ENCODE data around the gene SLBP.

The SLBP gene

GRCh38 chr4:1743975-1744374 is 31.9 kb upstream of the SLBP start:
- no peak for TF ChIP-seq YY1 (IDR thresholded peaks at IDR 0.05; ENCODE audit: insufficient read depth, insufficient read length)
- TF ChIP-seq ZNF274 (IDR thresholded peaks at IDR 0.05; ENCODE audit: low read depth, low read length), result no peak
- TF ChIP-seq SUZ12 (IDR thresholded peaks at IDR 0.05; ENCODE audit: extremely low read depth, insufficient read depth, insufficient read length), result no peak
- Histone ChIP-seq H3K4me3 (ENCODE audit: insufficient read length, low read depth) (no peak overlapping the region), H3K4me1 (ENCODE audit: insufficient read depth, insufficient read length) (peaks cover 34% of the 10 kb centered on the region), H3K9ac (ENCODE audit: insufficient read length, low read depth) (peak overlapping the region; percentile 9), H3K36me3 (ENCODE audit: insufficient read depth, insufficient read length, low read length) (peaks cover 64% of the 10 kb centered on the region), H3K27me3 (ENCODE audit: insufficient read depth, insufficient read length) (no peaks in the 10 kb centered on the region), H3K9me3 (ENCODE audit: insufficient read depth, low read length) (0 out of 2 replicates have a peak, but pooled peaks cover under 1% of the 10 kb centered on the region)
- no peak for DNase-seq (ENCODE audit: low read depth, low spot score)

GRCh38 chr4:1743551-1743950 is 31.4 kb upstream of the SLBP start:
- H3K9ac ChIP-seq (ENCODE audit: insufficient read length, low read depth), result peak overlapping the region; percentile 9
- no peak overlapping the region for H3K4me3 ChIP-seq (ENCODE audit: insufficient read length, low read depth)
- H3K9me3 ChIP-seq (ENCODE audit: insufficient read depth, low read length), result peaks cover 5% of the 10 kb centered on the region
- H3K36me3 ChIP-seq (ENCODE audit: insufficient read depth, insufficient read length, low read length), result peaks cover 66% of the 10 kb centered on the region
- no peaks in the 10 kb centered on the region for H3K27me3 ChIP-seq (ENCODE audit: insufficient read depth, insufficient read length)
- no peak for DNase-seq (ENCODE audit: low read depth, low spot score)
- no peak for TF ChIP-seq ZNF274 (IDR thresholded peaks at IDR 0.05; ENCODE audit: low read depth, low read length)
- TF ChIP-seq SUZ12 (IDR thresholded peaks at IDR 0.05; ENCODE audit: extremely low read depth, insufficient read depth, insufficient read length), result no peak
- TF ChIP-seq YY1 (IDR thresholded peaks at IDR 0.05; ENCODE audit: insufficient read depth, insufficient read length), result no peak
- peaks cover 34% of the 10 kb centered on the region for H3K4me1 ChIP-seq (ENCODE audit: insufficient read depth, insufficient read length)

GRCh38 chr4:1741208-1741607 is 29.1 kb upstream of the SLBP start:
- H3K4me3 ChIP-seq (ENCODE audit: insufficient read length, low read depth), result no peak overlapping the region
- H3K9ac ChIP-seq (ENCODE audit: insufficient read length, low read depth), result no peak overlapping the region
- TF ChIP-seq SUZ12 (IDR thresholded peaks at IDR 0.05; ENCODE audit: extremely low read depth, insufficient read depth, insufficient read length) (no peak), ZNF274 (IDR thresholded peaks at IDR 0.05; ENCODE audit: low read depth, low read length) (no peak), YY1 (IDR thresholded peaks at IDR 0.05; ENCODE audit: insufficient read depth, insufficient read length) (no peak)
- H3K36me3 ChIP-seq (ENCODE audit: insufficient read depth, insufficient read length, low read length), result peaks cover 89% of the 10 kb centered on the region
- DNase-seq (ENCODE audit: low read depth, low spot score), result no peak
- no peaks in the 10 kb centered on the region for H3K27me3 ChIP-seq (ENCODE audit: insufficient read depth, insufficient read length)
- H3K4me1 ChIP-seq (ENCODE audit: insufficient read depth, insufficient read length), result peaks cover 20% of the 10 kb centered on the region
- peaks cover 28% of the 10 kb centered on the region for H3K9me3 ChIP-seq (ENCODE audit: insufficient read depth, low read length)

GRCh38 chr4:1740021-1740545 is 28.0 kb upstream of the SLBP start:
- H3K9me3 ChIP-seq (ENCODE audit: insufficient read depth, low read length), result peaks cover 39% of the 10 kb centered on the region
- H3K36me3 ChIP-seq (ENCODE audit: insufficient read depth, insufficient read length, low read length), result peaks cover 91% of the 10 kb centered on the region
- H3K4me3 ChIP-seq (ENCODE audit: insufficient read length, low read depth), result no peak overlapping the region
- H3K27me3 ChIP-seq (ENCODE audit: insufficient read depth, insufficient read length), result no peaks in the 10 kb centered on the region
- H3K4me1 ChIP-seq (ENCODE audit: insufficient read depth, insufficient read length), result peaks cover 12% of the 10 kb centered on the region
- no peak for DNase-seq (ENCODE audit: low read depth, low spot score)
- H3K9ac ChIP-seq (ENCODE audit: insufficient read length, low read depth), result no peak overlapping the region
- TF ChIP-seq SUZ12 (IDR thresholded peaks at IDR 0.05; ENCODE audit: extremely low read depth, insufficient read depth, insufficient read length) (no peak), YY1 (IDR thresholded peaks at IDR 0.05; ENCODE audit: insufficient read depth, insufficient read length) (no peak), ZNF274 (IDR thresholded peaks at IDR 0.05; ENCODE audit: low read depth, low read length) (no peak)

- H3K4me3 ChIP-seq (ENCODE audit: insufficient read length, low read depth), result no peak overlapping the region
- no peak overlapping the region for H3K9ac ChIP-seq (ENCODE audit: insufficient read length, low read depth)
- H3K36me3 ChIP-seq (ENCODE audit: insufficient read depth, insufficient read length, low read length), result peaks cover 92% of the 10 kb centered on the region
- peaks cover 47% of the 10 kb centered on the region for H3K9me3 ChIP-seq (ENCODE audit: insufficient read depth, low read length)
- no peak for TF ChIP-seq SUZ12 (IDR thresholded peaks at IDR 0.05; ENCODE audit: extremely low read depth, insufficient read depth, insufficient read length)
- TF ChIP-seq YY1 (IDR thresholded peaks at IDR 0.05; ENCODE audit: insufficient read depth, insufficient read length), result no peak
- no peak for TF ChIP-seq ZNF274 (IDR thresholded peaks at IDR 0.05; ENCODE audit: low read depth, low read length)
- no peak for DNase-seq (ENCODE audit: low read depth, low spot score)
- H3K4me1 ChIP-seq (ENCODE audit: insufficient read depth, insufficient read length), result peaks cover 11% of the 10 kb centered on the region
- no peaks in the 10 kb centered on the region for H3K27me3 ChIP-seq (ENCODE audit: insufficient read depth, insufficient read length)
Measured at GRCh38 chr4:1739358-1739757, 27.2 kb upstream of the SLBP start.

- peaks cover 4% of the 10 kb centered on the region for H3K4me1 ChIP-seq (ENCODE audit: insufficient read depth, insufficient read length)
- H3K9ac ChIP-seq (ENCODE audit: insufficient read length, low read depth), result no peak overlapping the region
- TF ChIP-seq SUZ12 (IDR thresholded peaks at IDR 0.05; ENCODE audit: extremely low read depth, insufficient read depth, insufficient read length), result no peak
- TF ChIP-seq YY1 (IDR thresholded peaks at IDR 0.05; ENCODE audit: insufficient read depth, insufficient read length), result no peak
- no peak for TF ChIP-seq ZNF274 (IDR thresholded peaks at IDR 0.05; ENCODE audit: low read depth, low read length)
- peaks cover 92% of the 10 kb centered on the region for H3K36me3 ChIP-seq (ENCODE audit: insufficient read depth, insufficient read length, low read length)
- no peak for DNase-seq (ENCODE audit: low read depth, low spot score)
- H3K27me3 ChIP-seq (ENCODE audit: insufficient read depth, insufficient read length), result no peaks in the 10 kb centered on the region
- peaks cover 48% of the 10 kb centered on the region for H3K9me3 ChIP-seq (ENCODE audit: insufficient read depth, low read length)
- no peak overlapping the region for H3K4me3 ChIP-seq (ENCODE audit: insufficient read length, low read depth)
Measured at GRCh38 chr4:1738410-1738809, 26.3 kb upstream of the SLBP start.

- no peaks in the 10 kb centered on the region for H3K27me3 ChIP-seq (ENCODE audit: insufficient read depth, insufficient read length)
- no peak overlapping the region for H3K4me3 ChIP-seq (ENCODE audit: insufficient read length, low read depth)
- H3K36me3 ChIP-seq (ENCODE audit: insufficient read depth, insufficient read length, low read length), result peaks cover 95% of the 10 kb centered on the region
- no peak for TF ChIP-seq ZNF274 (IDR thresholded peaks at IDR 0.05; ENCODE audit: low read depth, low read length)
- no peak for TF ChIP-seq SUZ12 (IDR thresholded peaks at IDR 0.05; ENCODE audit: extremely low read depth, insufficient read depth, insufficient read length)
- no peak for TF ChIP-seq YY1 (IDR thresholded peaks at IDR 0.05; ENCODE audit: insufficient read depth, insufficient read length)
- DNase-seq (ENCODE audit: low read depth, low spot score), result no peak
- peaks cover 48% of the 10 kb centered on the region for H3K9me3 ChIP-seq (ENCODE audit: insufficient read depth, low read length)
- H3K4me1 ChIP-seq (ENCODE audit: insufficient read depth, insufficient read length), result peaks cover 4% of the 10 kb centered on the region
- no peak overlapping the region for H3K9ac ChIP-seq (ENCODE audit: insufficient read length, low read depth)
Measured at GRCh38 chr4:1737666-1738065, 25.5 kb upstream of the SLBP start.
